NCI-H1092 treated with DMSO at 0.1 percent for 48 hours (cell line): ENCODE data around the gene GUCY1A2.
"Not testable (repeated sequence)": the region's sequence is repeated elsewhere in the genome, so short reads cannot be mapped to it uniquely, and the experiment has no call there.

Source experiments
- DNase-seq: peaks from one replicate; lab custom pipeline; 2025; lab: John Stamatoyannopoulos, UW

GUCY1A2 gene

GRCh38 chr11:106943089-106943488, 75.2 kb downstream of the GUCY1A2 start:
- no peak for DNase-seq

GRCh38 chr11:106939157-106939556, 79.1 kb downstream of the GUCY1A2 start:
- no peak for DNase-seq

GRCh38 chr11:106937111-106937510, 81.2 kb downstream of the GUCY1A2 start:
- DNase-seq = no peak

GRCh38 chr11:106925245-106925644, 93.0 kb downstream of the GUCY1A2 start:
- no peak for DNase-seq

GRCh38 chr11:106920899-106921509, 97.3 kb downstream of the GUCY1A2 start:
- no peak for DNase-seq

GRCh38 chr11:106917973-106918372, 100.3 kb downstream of the GUCY1A2 start:
- DNase-seq = no peak

GRCh38 chr11:106914409-106914808, 103.9 kb downstream of the GUCY1A2 start:
- DNase-seq = no peak

GRCh38 chr11:106913141-106913540, 105.1 kb downstream of the GUCY1A2 start:
- no peak for DNase-seq

- no peak for DNase-seq
Measured at GRCh38 chr11:106904826-106905225, 113.5 kb downstream of the GUCY1A2 start.

- no peak for DNase-seq
Measured at GRCh38 chr11:106889718-106890117, 128.6 kb downstream of the GUCY1A2 start.

- no peak for DNase-seq
Measured at GRCh38 chr11:106888386-106888785, 129.9 kb downstream of the GUCY1A2 start.

GRCh38 chr11:106883693-106884092, 134.6 kb downstream of the GUCY1A2 start:
- DNase-seq = not testable (repeated sequence)

- no peak for DNase-seq
Measured at GRCh38 chr11:106879832-106880546, 138.3 kb downstream of the GUCY1A2 start.

GRCh38 chr11:106879029-106879428, 139.2 kb downstream of the GUCY1A2 start:
- DNase-seq = peak; percentile 4

- DNase-seq = no peak
Measured at GRCh38 chr11:106875013-106875412, 143.3 kb downstream of the GUCY1A2 start.

- DNase-seq = no peak
Measured at GRCh38 chr11:106872246-106872645, 146.0 kb downstream of the GUCY1A2 start.

GRCh38 chr11:106858200-106858599, 160.1 kb downstream of the GUCY1A2 start:
- no peak for DNase-seq

- no peak for DNase-seq
Measured at GRCh38 chr11:106856566-106856965, 161.7 kb downstream of the GUCY1A2 start.

GRCh38 chr11:106854429-106854828, 163.8 kb downstream of the GUCY1A2 start:
- DNase-seq = no peak

- DNase-seq = no peak
Measured at GRCh38 chr11:106853850-106854401, 164.3 kb downstream of the GUCY1A2 start.

GRCh38 chr11:106852779-106853178, 165.5 kb downstream of the GUCY1A2 start:
- DNase-seq = no peak

GRCh38 chr11:106848526-106848925, 169.8 kb downstream of the GUCY1A2 start:
- DNase-seq = no peak

GRCh38 chr11:106842134-106842533, 176.1 kb downstream of the GUCY1A2 start:
- no peak for DNase-seq
